ENCODE measurements around the gene SCO2.

SCO2 gene

DNA sequence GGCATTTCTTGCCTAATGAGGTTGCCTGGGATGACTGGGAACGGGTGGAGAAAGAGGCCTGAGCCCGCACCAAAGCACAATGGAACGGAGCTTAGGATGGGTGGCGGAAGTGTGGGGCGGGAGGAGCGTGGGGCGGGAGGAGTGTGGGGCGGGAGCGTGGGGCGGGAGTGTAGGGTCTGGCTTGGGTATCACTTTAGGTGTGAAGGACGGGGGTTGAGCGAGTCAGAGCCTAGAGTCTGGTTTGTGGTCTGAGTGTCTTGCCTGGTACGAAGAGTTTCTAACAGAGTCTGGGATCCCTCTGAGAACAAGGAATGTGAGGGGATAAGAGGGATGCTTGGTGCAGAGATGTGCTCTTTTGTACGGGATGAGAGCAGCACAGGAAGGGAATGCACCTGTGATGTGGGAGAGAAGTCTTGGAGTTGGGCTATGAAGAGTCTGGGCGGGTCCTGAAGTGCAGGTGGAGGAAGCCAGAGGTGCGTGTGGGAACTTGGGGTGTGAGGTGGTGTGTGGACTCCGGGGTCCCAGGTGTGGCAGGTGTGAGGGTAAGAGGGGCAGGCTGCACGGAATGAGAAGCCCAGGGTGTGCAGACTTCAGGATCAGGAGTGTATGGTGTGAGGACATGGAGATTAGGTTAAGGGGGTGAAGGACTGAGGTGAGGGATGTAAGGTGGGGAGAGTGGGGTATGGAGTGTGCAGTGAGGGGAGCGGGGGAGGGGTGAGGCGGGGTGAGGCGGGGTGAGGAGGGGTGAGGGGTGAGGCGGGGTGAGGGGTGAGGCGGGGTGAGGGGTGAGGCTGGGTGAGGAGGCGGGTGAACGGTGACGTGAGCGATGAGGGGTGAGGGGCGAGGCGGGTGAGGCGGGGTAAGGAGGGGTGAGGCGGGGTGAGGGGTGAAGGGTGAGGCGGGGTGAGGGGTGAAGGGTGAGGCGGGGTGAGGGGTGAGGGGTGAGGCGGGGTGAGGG lies 36.3 kb upstream of the SCO2 start:
- peaks cover 8% of the 10 kb centered on the region for H3K27me3 Mint-ChIP-seq
- H3K4me3 Mint-ChIP-seq, result peak overlapping the region; percentile 72 to 73
- peaks cover 23% of the 10 kb centered on the region for H3K4me1 Mint-ChIP-seq
- H3K9me3 Mint-ChIP-seq, result no peaks in the 10 kb centered on the region
- no peak for DNase-seq
- peak overlapping the region; percentile 50 to 77 for H3K27ac Mint-ChIP-seq
- no peak for ATAC-seq

DNA sequence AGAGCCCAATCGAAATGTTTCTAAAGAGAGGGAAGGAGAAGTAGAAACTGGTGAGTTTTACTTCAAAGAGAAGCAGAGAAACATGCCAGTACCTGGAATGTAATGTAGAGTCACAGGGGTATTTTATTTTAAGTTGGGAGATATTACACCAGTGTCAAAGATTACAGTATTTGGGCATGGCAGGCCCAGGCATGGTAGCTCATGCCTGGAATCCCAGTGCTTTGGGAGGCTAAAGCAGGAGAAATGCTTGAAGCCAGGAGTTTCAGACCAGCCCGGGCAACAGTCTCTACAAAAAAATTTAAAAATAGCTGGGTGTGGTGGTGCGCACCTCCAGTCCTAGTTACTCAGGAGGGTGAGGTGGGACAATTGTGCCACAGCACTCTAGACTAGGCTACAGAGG lies 34.6 kb upstream of the SCO2 start:
- H3K4me3 Mint-ChIP-seq, result no peak overlapping the region
- H3K27me3 Mint-ChIP-seq, result peaks cover 8% of the 10 kb centered on the region
- no peak overlapping the region for H3K27ac Mint-ChIP-seq
- no peak for DNase-seq
- H3K9me3 Mint-ChIP-seq, result no peaks in the 10 kb centered on the region
- no peak for ATAC-seq
- H3K4me1 Mint-ChIP-seq, result peaks cover 23% of the 10 kb centered on the region

DNA sequence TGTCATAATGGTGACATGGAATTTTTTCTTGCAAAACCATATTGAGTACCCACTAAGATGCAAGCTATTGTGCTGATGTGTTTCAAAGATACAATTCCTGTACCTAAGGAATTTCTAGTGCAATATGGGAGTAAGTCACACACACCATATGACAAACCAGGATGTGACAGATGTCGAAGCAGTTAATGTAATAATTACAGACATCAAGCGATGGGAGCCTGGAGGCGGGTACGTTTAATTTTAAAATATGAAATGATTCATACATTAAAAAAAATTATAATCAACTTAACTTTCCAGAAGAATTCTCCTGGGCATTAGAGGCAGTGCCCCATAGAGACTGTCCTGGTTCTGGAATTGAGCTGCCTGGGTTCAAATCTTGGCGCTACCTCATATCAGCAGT lies 31.3 kb upstream of the SCO2 start:
- H3K4me1 Mint-ChIP-seq, result peaks cover 10% of the 10 kb centered on the region
- H3K4me3 Mint-ChIP-seq, result no peak overlapping the region
- no peak for DNase-seq
- no peaks in the 10 kb centered on the region for H3K27me3 Mint-ChIP-seq
- H3K27ac Mint-ChIP-seq, result no peak overlapping the region
- no peak for ATAC-seq
- no peaks in the 10 kb centered on the region for H3K9me3 Mint-ChIP-seq

GRCh38 chr22:50553310-50553709 lies 27.9 kb upstream of the SCO2 start:
- H3K27me3 Mint-ChIP-seq, result no peaks in the 10 kb centered on the region
- ATAC-seq (no peak), DNase-seq (no peak)
- no peak overlapping the region for H3K4me3 Mint-ChIP-seq
- H3K9me3 Mint-ChIP-seq, result no peaks in the 10 kb centered on the region
- H3K27ac Mint-ChIP-seq, result no peak overlapping the region
- H3K4me1 Mint-ChIP-seq, result peaks cover 22% of the 10 kb centered on the region

- peaks cover 36% of the 10 kb centered on the region for H3K4me1 Mint-ChIP-seq
- no peaks in the 10 kb centered on the region for H3K27me3 Mint-ChIP-seq
- ATAC-seq (no peak), DNase-seq (no peak)
- H3K27ac Mint-ChIP-seq, result no peak overlapping the region
- H3K4me3 Mint-ChIP-seq, result peak overlapping the region; percentile 20 to 33
- no peaks in the 10 kb centered on the region for H3K9me3 Mint-ChIP-seq
Observed at GRCh38 chr22:50551160-50551752, 25.9 kb upstream of the SCO2 start.

DNA sequence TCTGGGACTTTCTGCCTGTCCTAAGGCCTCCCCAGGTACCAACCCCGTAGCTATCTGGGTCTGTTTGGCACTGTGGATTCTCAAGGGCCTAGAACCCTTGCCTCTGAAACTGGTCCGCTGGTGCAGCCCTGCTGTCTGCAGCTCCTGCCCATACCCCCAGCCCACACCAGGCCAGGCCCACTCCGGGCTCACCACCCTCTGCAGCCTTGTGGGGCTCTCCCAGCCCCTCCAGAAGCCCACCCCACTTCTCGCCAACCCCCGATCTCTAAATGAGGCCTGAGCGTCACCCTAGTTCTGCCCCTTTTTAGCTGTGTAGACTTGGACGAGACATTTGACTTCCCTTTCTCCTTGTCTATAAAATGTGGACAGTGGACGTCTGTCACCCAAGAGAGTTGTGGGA lies 25.0 kb upstream of the SCO2 start:
- H3K9me3 Mint-ChIP-seq, result no peaks in the 10 kb centered on the region
- peaks cover 44% of the 10 kb centered on the region for H3K4me1 Mint-ChIP-seq
- peak overlapping the region; percentile 85 to 92 for H3K4me3 Mint-ChIP-seq
- DNase-seq (no peak), ATAC-seq (no peak)
- H3K27ac Mint-ChIP-seq, result peak overlapping the region; percentile 36 to 86
- H3K27me3 Mint-ChIP-seq, result no peaks in the 10 kb centered on the region

DNA sequence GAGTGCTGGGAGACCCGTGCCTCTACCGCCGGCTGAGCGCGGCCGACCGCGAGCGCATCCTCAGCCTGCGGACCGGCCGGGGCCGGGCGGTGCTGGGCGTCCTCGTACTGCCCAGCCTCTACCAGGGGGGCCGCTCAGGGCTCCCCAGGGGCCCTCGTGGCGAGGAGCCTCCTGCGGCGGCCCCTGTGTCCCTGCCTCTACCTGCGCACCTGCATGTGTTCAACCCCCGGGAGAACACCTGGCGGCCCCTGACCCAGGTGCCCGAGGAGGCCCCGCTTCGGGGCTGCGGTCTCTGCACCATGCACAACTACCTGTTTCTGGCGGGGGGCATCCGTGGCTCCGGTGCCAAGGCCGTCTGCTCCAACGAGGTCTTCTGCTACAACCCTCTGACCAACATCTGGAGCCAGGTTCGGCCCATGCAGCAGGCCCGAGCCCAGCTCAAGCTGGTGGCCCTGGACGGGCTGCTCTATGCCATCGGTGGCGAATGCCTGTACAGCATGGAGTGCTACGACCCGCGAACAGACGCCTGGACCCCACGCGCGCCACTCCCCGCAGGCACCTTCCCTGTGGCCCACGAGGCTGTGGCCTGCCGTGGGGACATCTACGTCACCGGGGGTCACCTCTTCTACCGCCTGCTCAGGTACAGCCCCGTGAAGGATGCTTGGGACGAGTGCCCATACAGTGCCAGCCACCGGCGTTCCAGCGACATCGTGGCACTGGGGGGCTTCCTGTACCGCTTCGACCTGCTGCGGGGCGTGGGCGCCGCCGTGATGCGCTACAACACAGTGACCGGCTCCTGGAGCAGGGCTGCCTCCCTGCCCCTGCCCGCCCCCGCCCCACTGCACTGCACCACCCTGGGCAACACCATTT lies 23.8 kb upstream of the SCO2 start:
- peak; percentile 0 for ATAC-seq
- peak overlapping the region; percentile 69 to 96 for H3K27ac Mint-ChIP-seq
- H3K9me3 Mint-ChIP-seq, result no peaks in the 10 kb centered on the region
- H3K4me3 Mint-ChIP-seq, result peak overlapping the region; percentile 85 to 92
- peak in 1 of 2 donors; percentile 16 for DNase-seq
- peaks cover 57% of the 10 kb centered on the region for H3K4me1 Mint-ChIP-seq
- no peaks in the 10 kb centered on the region for H3K27me3 Mint-ChIP-seq

- peak; percentile 37 for ATAC-seq
- Mint-ChIP-seq H3K9me3 (no peaks in the 10 kb centered on the region), H3K27ac (peak overlapping the region; percentile 91 to 95), H3K4me1 (peaks cover 62% of the 10 kb centered on the region), H3K4me3 (peak overlapping the region; percentile 89 to 92), H3K27me3 (no peaks in the 10 kb centered on the region)
- DNase-seq, result peak; percentile 64 to 68
Observed at GRCh38 chr22:50548040-50548920, 22.9 kb upstream of the SCO2 start.

- Mint-ChIP-seq H3K9me3 (peaks cover 0 to 3% of the 10 kb centered on the region in 2 donors), H3K4me3 (peak overlapping the region; percentile 89 to 92), H3K4me1 (peaks cover 65% of the 10 kb centered on the region), H3K27me3 (no peaks in the 10 kb centered on the region), H3K27ac (peak overlapping the region; percentile 95 to 98)
- ATAC-seq (peak; percentile 5), DNase-seq (peak; percentile 15 to 29)
Observed at GRCh38 chr22:50547263-50547985, 22.0 kb upstream of the SCO2 start.

DNA sequence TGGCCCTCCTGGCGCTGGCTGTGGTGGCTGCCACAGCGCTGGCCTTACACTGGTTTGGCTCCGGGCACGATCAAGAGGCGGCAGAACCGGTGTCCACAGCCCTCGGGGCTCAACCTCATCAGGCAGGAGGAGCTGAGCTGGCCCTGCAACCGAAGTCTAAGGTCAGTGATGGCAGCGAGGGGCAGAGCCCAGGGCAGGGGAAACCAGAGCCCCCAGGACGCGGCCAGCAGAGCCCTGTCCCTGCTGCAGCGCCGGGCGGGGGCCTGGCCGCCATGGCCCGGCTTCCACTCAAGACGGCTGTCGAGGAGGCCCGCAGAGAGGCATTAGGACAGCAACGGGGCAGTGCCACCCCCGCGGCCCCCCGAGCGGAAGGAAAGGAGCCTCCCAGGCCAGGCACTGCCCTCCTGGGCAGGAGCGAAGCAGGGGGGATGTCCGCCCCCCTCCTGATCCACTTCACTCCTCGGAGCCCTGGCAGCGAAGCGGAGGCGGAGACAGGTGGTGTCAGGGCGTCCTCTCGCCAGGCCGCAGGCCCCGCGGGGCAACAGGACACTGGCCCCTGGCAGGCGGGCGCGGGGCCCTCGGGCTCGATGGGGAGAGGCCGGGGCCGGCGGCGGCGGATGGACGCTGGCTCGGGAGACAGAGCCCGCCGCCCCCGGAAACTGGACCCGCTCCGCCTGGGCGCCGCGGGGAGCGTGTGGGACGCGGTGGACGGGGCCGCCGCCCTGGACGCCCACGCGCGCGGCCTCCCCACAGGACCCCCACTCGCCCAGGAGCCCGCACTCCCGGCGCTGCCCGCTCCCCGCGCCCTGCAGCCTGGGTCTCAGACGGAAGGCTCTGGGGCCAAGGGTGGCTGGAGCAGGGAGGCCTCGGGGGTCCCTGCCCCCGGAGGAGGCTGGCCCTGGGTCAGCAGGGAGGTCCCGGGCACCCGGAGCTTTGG lies 21.2 kb upstream of the SCO2 start:
- Mint-ChIP-seq H3K27me3 (no peaks in the 10 kb centered on the region), H3K4me1 (peaks cover 73% of the 10 kb centered on the region), H3K27ac (peak overlapping the region; percentile 99 to 100), H3K4me3 (peak overlapping the region; percentile 85 to 92), H3K9me3 (peaks cover 0 to 4% of the 10 kb centered on the region in 2 donors)
- ATAC-seq, result no peak
- no peak for DNase-seq

DNA sequence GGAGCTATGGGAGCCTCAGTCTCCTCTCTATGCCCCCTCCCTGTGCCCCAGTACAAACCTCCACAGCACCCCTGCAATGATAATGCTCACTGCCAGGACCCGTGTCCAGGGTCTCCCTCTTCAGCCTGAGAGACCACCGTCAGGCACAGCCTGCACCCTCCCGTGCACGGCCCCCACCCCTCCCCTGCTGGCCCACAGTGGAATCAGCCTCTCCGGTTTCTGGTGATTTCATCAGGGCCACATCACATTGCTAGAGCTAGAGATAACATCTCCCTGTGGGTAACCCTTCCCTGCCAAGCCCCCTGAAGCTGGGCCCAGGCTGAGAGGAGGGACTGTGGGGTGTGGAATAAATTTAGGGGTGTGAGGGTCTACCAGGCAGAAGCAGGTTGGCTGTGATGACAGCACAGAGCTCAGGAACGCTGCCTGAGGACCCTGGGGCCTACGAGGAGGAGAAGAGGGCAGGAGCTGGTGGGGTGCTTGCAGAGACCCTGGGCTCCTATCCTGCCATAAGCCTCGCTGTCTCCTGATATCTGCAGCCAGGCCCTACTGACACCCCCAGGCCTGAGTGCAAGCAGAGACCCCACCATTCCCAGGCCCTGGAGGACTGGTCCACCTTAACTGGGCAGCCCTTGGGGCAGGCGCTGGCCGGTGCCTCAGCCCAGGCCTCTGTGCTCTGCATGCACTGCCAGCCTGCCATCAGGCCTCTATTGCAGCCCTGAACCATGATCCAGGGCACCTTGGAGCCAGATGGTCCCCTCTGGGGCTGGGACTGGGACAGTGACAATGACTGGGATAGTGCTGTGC lies 20.3 kb upstream of the SCO2 start, which contains the start of gene KLHDC7B:
Gene KLHDC7B, plus strand, starts transcription at position 378 of the 804 bp plus-strand sequence. Its CDS starts 345 bp downstream, at position 723.
- Mint-ChIP-seq H3K27ac (peak within 1 kb of the TSS; percentile 99 to 100), H3K4me3 (peak within 1 kb of the TSS; percentile 84 to 85), H3K27me3 (no peaks in the 10 kb centered on the region), H3K4me1 (peaks cover 75% of the 10 kb centered on the region), H3K9me3 (peaks cover 0 to 4% of the 10 kb centered on the region in 2 donors)
- peak; percentile 69 for ATAC-seq
- DNase-seq, result peak; percentile 76 to 86

GRCh38 chr22:50544746-50545253 lies 19.4 kb upstream of the SCO2 start:
- H3K4me3 Mint-ChIP-seq, result peak overlapping the region; percentile 84 to 85
- peaks cover 75% of the 10 kb centered on the region for H3K4me1 Mint-ChIP-seq
- ATAC-seq (peak; percentile 32), DNase-seq (peak; percentile 51 to 71)
- peaks cover 0 to 4% of the 10 kb centered on the region in 2 donors for H3K9me3 Mint-ChIP-seq
- H3K27ac Mint-ChIP-seq, result peak overlapping the region; percentile 99 to 100
- H3K27me3 Mint-ChIP-seq, result no peaks in the 10 kb centered on the region

All from stimulated activated naive CD8-positive, alpha-beta T cell treated with anti-CD3 and anti-CD28 coated beads, Interleukin-15, amount 100 ng/mL, for 72 hours (primary cell).